Measurements from ENCODE around the gene PTPRN2. TPM values are rescaled to one million over a fixed set of nuclear protein-coding genes. Genes with fewer than 3 reads are reported as not detected.
A peak's percentile ranks its signal among the peaks of the same experiment; 100 is the strongest.
"Not testable (repeated sequence)": the region's sequence is repeated elsewhere in the genome, so short reads cannot be mapped to it uniquely, and the experiment has no call there.

Gene PTPRN2
- total and polyA plus RNA-seq, 8 donors: 12.2 to 49.2 (median 31.8) TPM

GRCh38 chr7:157704365-157704764, 883.3 kb downstream of the PTPRN2 start:
- Histone ChIP-seq H3K9me3 (no peaks in the 10 kb centered on the region), H3K27me3 (no peaks in the 10 kb centered on the region), H3K4me3 (no peak overlapping the region), H3K36me3 (no peaks in the 10 kb centered on the region), H3K4me1 (no peaks in the 10 kb centered on the region), H3K27ac (no peak overlapping the region)
- intact Hi-C loops (cut with DNase I): no loop called here
- DNase-seq (peak in 1 of 6 donors; percentile 13), ATAC-seq (no peak), FAIRE-seq (no peak)
- TF ChIP-seq CTCF (IDR thresholded peaks at IDR 0.05): no peak
- WGBS, 2 donors: 83 to 88% methylated on average over 9 of the region's 9 CpGs

GRCh38 chr7:157703534-157704195, 884.0 kb downstream of the PTPRN2 start:
- Histone ChIP-seq H3K36me3 (no peaks in the 10 kb centered on the region), H3K4me3 (no peak overlapping the region), H3K9me3 (no peaks in the 10 kb centered on the region), H3K27me3 (no peaks in the 10 kb centered on the region), H3K4me1 (no peaks in the 10 kb centered on the region), H3K27ac (no peak overlapping the region)
- FAIRE-seq: no peak
- 82 to 83% methylated on average over 21 of the region's 21 CpGs for WGBS, 2 donors
- intact Hi-C loops (cut with DNase I): no loop called here
- ATAC-seq: no peak
- peak in 1 of 6 donors; percentile 24 for DNase-seq
- TF ChIP-seq CTCF (IDR thresholded peaks at IDR 0.05): no peak

GRCh38 chr7:157703131-157703530, 884.5 kb downstream of the PTPRN2 start:
- intact Hi-C loops (cut with DNase I): no loop called here
- Histone ChIP-seq H3K36me3 (no peaks in the 10 kb centered on the region), H3K4me3 (no peak overlapping the region), H3K27me3 (peaks cover 0 to 4% (median 0%) of the 10 kb centered on the region in 4 donors), H3K9me3 (no peaks in the 10 kb centered on the region), H3K27ac (no peak overlapping the region), H3K4me1 (no peaks in the 10 kb centered on the region)
- FAIRE-seq (no peak), ATAC-seq (no peak), DNase-seq (peak in 1 of 6 donors; percentile 46)
- no peak for TF ChIP-seq CTCF (IDR thresholded peaks at IDR 0.05)
- 85 to 88% methylated on average over 14 of the region's 14 CpGs for WGBS, 2 donors

- peak in 1 of 6 donors; percentile 26 for DNase-seq
- intact Hi-C loops (cut with DNase I): no loop called here
- WGBS, 2 donors: 88 to 90% methylated on average over 21 of the region's 21 CpGs
- FAIRE-seq: no peak
- Histone ChIP-seq H3K27ac (no peak overlapping the region), H3K36me3 (no peaks in the 10 kb centered on the region), H3K9me3 (no peaks in the 10 kb centered on the region), H3K27me3 (peaks cover 0 to 4% (median 0%) of the 10 kb centered on the region in 4 donors), H3K4me3 (no peak overlapping the region), H3K4me1 (no peaks in the 10 kb centered on the region)
- no peak for TF ChIP-seq CTCF (IDR thresholded peaks at IDR 0.05)
- ATAC-seq: no peak
These were observed 885.2 kb downstream of the PTPRN2 start for GRCh38 chr7:157702311-157703023.

- H3K27ac ChIP-seq; H3K27me3 ChIP-seq; H3K9me3 ChIP-seq; intact Hi-C loops (cut with DNase I); H3K36me3 ChIP-seq; H3K4me3 ChIP-seq; FAIRE-seq; H3K4me1 ChIP-seq; ATAC-seq: not testable (repeated sequence)
- DNase-seq: peak in 1 of 6 donors; percentile 38
- 83 to 85% methylated on average over 34 of the region's 34 CpGs for WGBS, 2 donors
These were observed 886.0 kb downstream of the PTPRN2 start for GRCh38 chr7:157701395-157702180.
